Measurements from ENCODE around the gene CAPN15.
"Not testable (repeated sequence)": the region's sequence is repeated elsewhere in the genome, so short reads cannot be mapped to it uniquely, and the experiment has no call there.

CAPN15 gene

GRCh38 chr16:507527-507926 lies 20.0 kb upstream of the CAPN15 start:
- DNase-seq (ENCODE audit: low read depth), result not testable (repeated sequence)

- no peak for DNase-seq (ENCODE audit: low read depth)
These were observed 19.5 kb upstream of the CAPN15 start for GRCh38 chr16:507996-508395.

- DNase-seq (ENCODE audit: low read depth), result no peak
These were observed 18.4 kb upstream of the CAPN15 start for GRCh38 chr16:508884-509736.

GRCh38 chr16:510066-510825 lies 17.3 kb upstream of the CAPN15 start:
- no peak for DNase-seq (ENCODE audit: low read depth)

GRCh38 chr16:512802-513201 lies 14.7 kb upstream of the CAPN15 start:
- no peak for DNase-seq (ENCODE audit: low read depth)

GRCh38 chr16:513950-514349 lies 13.6 kb upstream of the CAPN15 start:
- no peak for DNase-seq (ENCODE audit: low read depth)

- DNase-seq (ENCODE audit: low read depth), result no peak
These were observed 12.2 kb upstream of the CAPN15 start for GRCh38 chr16:515175-515938.

- no peak for DNase-seq (ENCODE audit: low read depth)
These were observed 11.6 kb upstream of the CAPN15 start for GRCh38 chr16:515939-516226.

GRCh38 chr16:516301-516700 lies 11.2 kb upstream of the CAPN15 start:
- no peak for DNase-seq (ENCODE audit: low read depth)

- no peak for DNase-seq (ENCODE audit: low read depth)
These were observed 8.7 kb upstream of the CAPN15 start for GRCh38 chr16:518858-519257.

GRCh38 chr16:519425-519824 lies 8.1 kb upstream of the CAPN15 start:
- DNase-seq (ENCODE audit: low read depth), result no peak

GRCh38 chr16:519841-520687 lies 7.4 kb upstream of the CAPN15 start:
- no peak for DNase-seq (ENCODE audit: low read depth)

GRCh38 chr16:520847-521246 lies 6.7 kb upstream of the CAPN15 start:
- no peak for DNase-seq (ENCODE audit: low read depth)

- DNase-seq (ENCODE audit: low read depth), result no peak
These were observed 5.9 kb upstream of the CAPN15 start for GRCh38 chr16:521381-522210.

- no peak for DNase-seq (ENCODE audit: low read depth)
These were observed 5.0 kb upstream of the CAPN15 start for GRCh38 chr16:522320-523096.

GRCh38 chr16:523097-523741 lies 4.3 kb upstream of the CAPN15 start:
- DNase-seq (ENCODE audit: low read depth), result no peak

- no peak for DNase-seq (ENCODE audit: low read depth)
These were observed 3.1 kb upstream of the CAPN15 start for GRCh38 chr16:524274-525040.

- DNase-seq (ENCODE audit: low read depth), result no peak
These were observed 2.4 kb upstream of the CAPN15 start for GRCh38 chr16:525123-525519.
